K562 (cell line): ENCODE results near the gene FAM53A. TPM values are rescaled to one million over a fixed set of nuclear protein-coding genes. Genes with fewer than 3 reads are reported as not detected.

Experiments used
- CBX2 ChIP-seq: fragments of 200-600 bp; sonication (generic); IDR thresholded peaks from one replicate; pipeline ENCODE4 v1.6.1; 2012; ENCODE audit warnings: mild to moderate bottlenecking, low read length, inconsistent platforms; ENCODE audit not compliant: insufficient read depth, poor library complexity, severe bottlenecking
- CEBPG ChIP-seq, 3 experiments: fragments of 200-800 bp in 1 of 3; sonication (Bioruptor generic) in 1 of 3; sonication (generic) in 1 of 3; formaldehyde crosslinking in 1 of 3; IDR thresholded peaks in 2 of 3; conservative IDR thresholded peaks in 1 of 3; 2 replicates each; pipeline versions ENCODE4 v1.6.1 to v1.8.0; 2016 to 2022; ENCODE audit warnings: missing compliant biosample characterization in 2 of 3, missing genetic modification characterization in 2 of 3, mild to moderate bottlenecking in 1 of 3, missing genetic modification reagents in 1 of 3
- CREB1 ChIP-seq, 2 experiments: sonication (generic) in 1 of 2; formaldehyde crosslinking in 1 of 2; IDR thresholded peaks; 2 replicates each; pipeline versions ENCODE4 v1.6.1 to v1.8.0; 2012 to 2022; ENCODE audit warnings: inconsistent platforms in 1 of 2, mild to moderate bottlenecking in 1 of 2, missing genetic modification reagents in 1 of 2, moderate library complexity in 1 of 2
- CXXC5 ChIP-seq: fragments of 250-450 bp; sonication (Bioruptor Pico); IDR thresholded peaks from 2 replicates; pipeline ENCODE4 v1.8.0; 2022; ENCODE audit warnings: inconsistent platforms, mild to moderate bottlenecking, moderate library complexity
- DPF2 ChIP-seq: fragments of 450-650 bp; IDR thresholded peaks from 2 replicates; pipeline ENCODE4 v1.6.1; 2016
- HMBOX1 ChIP-seq: sonication (generic); IDR thresholded peaks from 2 replicates; pipeline ENCODE4 v1.6.1; 2016
- IRF9 ChIP-seq: fragments of 450-650 bp; IDR thresholded peaks from 2 replicates; pipeline ENCODE4 v1.6.1; 2016; ENCODE audit warnings: missing biosample characterization, missing genetic modification characterization
- RBM25 ChIP-seq: fragments of 200-400 bp; formaldehyde crosslinking; IDR thresholded peaks from 2 replicates; pipeline ENCODE4 v1.6.1; 2018; ENCODE audit warnings: low read length, low read depth, moderate library complexity; ENCODE audit not compliant: severe bottlenecking
- SMC3 ChIP-seq: conservative IDR thresholded peaks from 2 replicates; pipeline ENCODE4 v1.6.1; 2011; ENCODE audit warnings: low read depth, low read length, improper control_type of control experiment; ENCODE audit not compliant: insufficient read depth
- SUPT5H ChIP-seq: fragments of 450-650 bp; IDR thresholded peaks from 2 replicates; pipeline ENCODE4 v1.6.1; 2016
- TFAP4 ChIP-seq: sonication (generic); formaldehyde crosslinking; IDR thresholded peaks from 2 replicates; pipeline ENCODE4 v1.8.0; 2022; ENCODE audit warnings: missing genetic modification reagents, mild to moderate bottlenecking, moderate library complexity, borderline replicate concordance
- ZFP1 ChIP-seq: fragments of 450-650 bp; formaldehyde crosslinking; IDR thresholded peaks from 2 replicates; pipeline ENCODE4 v1.4.0; 2020; ENCODE audit warnings: mild to moderate bottlenecking, mixed read lengths
- ZNF324 ChIP-seq: fragments of 250-450 bp; sonication (Bioruptor Pico); IDR thresholded peaks from 2 replicates; pipeline ENCODE4 v1.4.0; 2020; ENCODE audit warnings: mild to moderate bottlenecking
- ZNF407 ChIP-seq: fragments of 450-650 bp; IDR thresholded peaks from 2 replicates; pipeline ENCODE4 v1.6.1; 2016; ENCODE audit warnings: low read depth
- polyA plus RNA-seq, 8 experiments: library from polyadenylated mRNA; depleted of rRNA in 4 of 8; stranded (reverse) in 5 of 8; unstranded in 3 of 8; fragments of >200 nt; fragmentation: Nextera tagmentation in 2 of 8; fragmentation: Illumina TruSeq in 1 of 8; extraction: Ambion mirVana in 2 of 8; extraction: Trizol in 1 of 8; gene quantifications; 2 replicates each; pipeline versions ENCODE4 v1.2.1 to v1.2.3, GENCODE V29; 2011 to 2014; ENCODE audit warnings: inconsistent platforms in 1 of 8, missing spikeins in 1 of 8
- total RNA-seq, 7 experiments: library from RNA; depleted of rRNA in 6 of 7; stranded (reverse); fragments of >200 nt in 6 of 7; fragmentation: Illumina TruSeq in 2 of 7; extraction: Trizol in 2 of 7; gene quantifications; 2 replicates each; pipeline versions ENCODE4 v1.2.1 to v1.2.3, GENCODE V29; 2011 to 2021; ENCODE audit warnings: low replicate concordance in 1 of 7

The FAM53A gene
- total and polyA plus RNA-seq, 9 of the 15 experiments (the other 6 are each of a cell fraction or from before 2014, with no cell fraction given), result 0.53 to 2.7 (median 1.4) TPM; not detected in 2

- TF ChIP-seq ZNF407 (peak; percentile 66), SUPT5H (no peak), ZFP1 (no peak), IRF9 (tag) (peak; percentile 73; the same call in 1 of the 2 replicates), CEBPG (CRISPR knock-in tag; IDR thresholded peaks at IDR 0.05) (peak; percentile 69), CEBPG (tag; conservative IDR thresholded peaks at IDR 0.05 in 1 of 2, IDR thresholded peaks at IDR 0.05 in 1 of 2) (peak; percentile 81 to 95), RBM25 (peak; percentile 76), TFAP4 (CRISPR knock-in tag) (peak; percentile 31; the same call in 1 of the 2 replicates), SMC3 (peak; percentile 69), CXXC5 (CRISPR knock-in tag) (0 out of 2 replicates have a peak, but pooled peaks have one; percentile 8), ZNF324 (CRISPR knock-in tag) (no peak), CREB1 (IDR thresholded peaks at IDR 0.05) (no peak), CREB1 (CRISPR knock-in tag; IDR thresholded peaks at IDR 0.05) (no peak), DPF2 (peak; percentile 33; the same call in 1 of the 2 replicates), CBX2 (no peak), HMBOX1 (0 out of 2 replicates have a peak, but pooled peaks have one; percentile 20)
Measured at GRCh38 chr4:1693131-1693896, 9.2 kb upstream of the FAM53A start (continued).
